Skeletal muscle satellite cell (primary cell): ENCODE results near the gene IL1B.
"Not testable (repeated sequence)": the region's sequence is repeated elsewhere in the genome, so short reads cannot be mapped to it uniquely, and the experiment has no call there.

Experiments
- H3K27me3 ChIP-seq: 2 replicates; pipeline ENCODE4 v1.7.0; 2013; ENCODE audit warnings: low read length; ENCODE audit not compliant: control insufficient read depth, insufficient read depth
- H3K36me3 ChIP-seq: 2 replicates; pipeline ENCODE4 v1.7.0; 2013; ENCODE audit warnings: mild to moderate bottlenecking, control low read depth, low read length; ENCODE audit not compliant: insufficient read depth
- H3K4me1 ChIP-seq: 2 replicates; pipeline ENCODE4 v1.7.0; 2013; ENCODE audit warnings: low read length; ENCODE audit not compliant: control insufficient read depth, insufficient read depth
- H3K4me2 ChIP-seq: 2 replicates; pipeline ENCODE4 v1.7.0; 2013; ENCODE audit warnings: mild to moderate bottlenecking, low read length
- H3K4me3 ChIP-seq: 2 replicates; pipeline ENCODE4 v1.7.0; 2013; ENCODE audit warnings: low read length
- H3K9ac ChIP-seq: 2 replicates; pipeline ENCODE4 v1.7.0; 2013; ENCODE audit warnings: mild to moderate bottlenecking, low read depth, low read length, moderate library complexity
- H3K9me3 ChIP-seq: replicated peaks from 2 replicates; pipeline ENCODE4 v1.7.0; 2013; ENCODE audit warnings: mild to moderate bottlenecking, control low read depth, low read length

IL1B gene

DNA sequence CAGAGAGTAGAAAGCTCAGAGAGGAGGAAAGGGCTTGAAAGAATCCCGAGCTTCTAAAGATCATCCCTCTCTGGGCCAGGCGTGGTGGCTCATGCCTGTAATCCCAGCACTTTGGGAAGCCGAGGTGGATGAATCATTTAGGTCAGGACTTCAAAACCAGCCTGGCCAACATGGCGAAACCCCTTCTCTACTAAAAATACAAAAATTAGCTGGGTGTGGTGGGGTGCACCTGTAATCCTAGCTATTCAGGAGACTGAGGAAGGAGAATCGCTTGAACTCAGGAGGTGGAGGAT, 3.0 kb downstream of the IL1B start:
- H3K36me3 ChIP-seq, H3K4me2 ChIP-seq, H3K9ac ChIP-seq, H3K4me1 ChIP-seq, H3K4me3 ChIP-seq, H3K9me3 ChIP-seq: not testable (repeated sequence)
- peaks cover 23% of the 10 kb centered on the region for H3K27me3 ChIP-seq

DNA sequence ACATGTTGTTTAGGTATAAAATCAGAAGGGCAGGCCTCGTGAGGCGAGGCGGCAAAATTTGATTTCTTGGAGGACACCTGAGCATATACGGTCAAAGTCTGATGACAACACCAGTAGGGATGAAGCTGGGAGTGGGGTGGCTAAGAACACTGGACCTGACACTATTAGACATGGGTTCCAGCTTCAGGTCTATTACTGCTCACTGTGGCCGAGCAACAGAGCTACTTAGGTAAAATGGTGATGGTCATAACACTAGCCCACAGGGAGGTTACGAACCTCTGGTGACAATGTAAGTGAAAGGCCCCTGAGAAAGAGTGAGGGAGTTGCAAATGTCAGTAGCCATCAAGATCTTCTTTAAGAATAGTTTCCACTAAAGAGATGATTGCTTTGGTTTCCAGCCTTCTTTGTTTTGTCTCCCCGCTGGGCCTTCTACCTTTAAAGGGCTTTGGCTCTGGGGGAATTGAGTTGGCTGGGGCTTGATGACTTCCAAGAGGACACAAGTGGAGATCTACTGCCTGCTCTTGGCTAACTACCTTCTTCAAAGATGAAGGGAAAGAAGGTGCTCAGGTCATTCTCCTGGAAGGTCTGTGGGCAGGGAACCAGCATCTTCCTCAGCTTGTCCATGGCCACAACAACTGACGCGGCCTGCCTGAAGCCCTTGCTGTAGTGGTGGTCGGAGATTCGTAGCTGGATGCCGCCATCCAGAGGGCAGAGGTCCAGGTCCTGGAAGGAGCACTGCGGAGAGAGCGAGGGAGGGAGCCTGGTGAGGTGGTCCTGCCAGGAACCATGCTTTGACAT, 3.5 kb downstream of the IL1B start:
- H3K4me1 ChIP-seq = peaks cover 4% of the 10 kb centered on the region
- H3K9me3 ChIP-seq = no peaks in the 10 kb centered on the region
- H3K4me3 ChIP-seq = no peak overlapping the region

DNA sequence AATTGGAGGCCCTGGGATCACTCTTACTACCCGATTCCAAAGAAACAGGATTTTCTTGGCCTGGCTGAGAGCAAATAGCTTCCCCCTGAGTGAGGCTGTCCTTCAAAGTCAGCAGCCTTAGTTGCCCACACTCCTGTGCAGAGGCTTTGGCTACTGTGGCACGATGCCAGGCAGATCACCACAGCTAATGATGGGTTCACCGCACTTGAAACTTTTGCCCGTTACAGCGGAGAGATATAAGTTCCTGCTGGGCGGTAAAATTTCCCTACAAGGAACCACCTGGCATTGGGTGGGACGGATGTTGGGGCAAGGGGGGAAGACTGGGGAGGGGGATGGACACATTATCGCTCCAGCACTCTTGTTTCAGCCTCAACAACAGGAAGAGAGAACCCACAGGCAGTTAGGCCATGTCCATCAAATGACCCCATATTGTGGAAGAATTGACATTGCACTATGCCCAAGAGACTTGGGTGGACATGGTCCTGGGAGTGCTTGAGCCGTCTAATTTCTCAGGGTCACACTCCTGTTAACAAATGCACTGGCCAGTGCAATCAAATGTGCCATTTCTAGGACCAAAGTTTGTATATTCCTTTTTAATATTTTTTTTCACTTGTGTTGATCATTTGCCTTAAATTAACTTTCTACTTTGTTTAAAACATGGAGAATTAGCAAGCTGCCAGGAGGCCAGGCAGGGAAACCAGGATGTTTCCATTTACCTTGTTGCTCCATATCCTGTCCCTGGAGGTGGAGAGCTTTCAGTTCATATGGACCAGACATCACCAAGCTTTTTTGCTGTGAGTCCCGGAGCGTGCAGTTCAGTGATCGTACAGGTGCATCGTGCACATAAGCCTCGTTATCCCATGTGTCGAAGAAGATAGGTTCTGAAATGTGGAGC, 4.4 kb downstream of the IL1B start:
- H3K27me3 ChIP-seq = peaks cover 14% of the 10 kb centered on the region
- no peak overlapping the region for H3K4me2 ChIP-seq
- H3K4me3 ChIP-seq = no peak overlapping the region
- H3K36me3 ChIP-seq = no peaks in the 10 kb centered on the region
- no peaks in the 10 kb centered on the region for H3K9me3 ChIP-seq
- no peak overlapping the region for H3K9ac ChIP-seq
- H3K4me1 ChIP-seq = peaks cover 4% of the 10 kb centered on the region

More for the DNA sequence above, 3.5 kb downstream of the IL1B start:
- peaks cover 18% of the 10 kb centered on the region for H3K27me3 ChIP-seq
- no peak overlapping the region for H3K9ac ChIP-seq
- H3K4me2 ChIP-seq = no peak overlapping the region
- no peaks in the 10 kb centered on the region for H3K36me3 ChIP-seq

DNA sequence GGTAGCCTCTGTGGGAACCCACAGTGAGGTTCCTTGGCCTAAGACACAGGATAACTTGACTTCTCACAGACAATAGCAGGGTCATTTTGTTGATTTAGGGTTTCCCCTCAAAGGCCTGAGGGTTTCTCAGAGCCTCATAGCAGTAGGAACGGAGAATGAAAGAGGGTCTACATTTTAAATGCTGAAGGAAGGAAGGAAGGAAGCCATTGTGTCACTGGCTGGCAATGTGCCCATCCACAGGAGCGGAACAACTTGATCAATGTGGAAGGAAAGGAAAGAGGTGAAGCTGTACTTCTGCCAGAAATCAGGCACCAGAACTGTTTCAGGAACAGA, 5.1 kb downstream of the IL1B start:
- no peak overlapping the region for H3K9ac ChIP-seq
- no peak overlapping the region for H3K4me3 ChIP-seq
- no peak overlapping the region for H3K4me2 ChIP-seq
- H3K27me3 ChIP-seq = peaks cover 12% of the 10 kb centered on the region
- peaks cover 2% of the 10 kb centered on the region for H3K4me1 ChIP-seq
- H3K36me3 ChIP-seq = no peaks in the 10 kb centered on the region
- no peaks in the 10 kb centered on the region for H3K9me3 ChIP-seq

DNA sequence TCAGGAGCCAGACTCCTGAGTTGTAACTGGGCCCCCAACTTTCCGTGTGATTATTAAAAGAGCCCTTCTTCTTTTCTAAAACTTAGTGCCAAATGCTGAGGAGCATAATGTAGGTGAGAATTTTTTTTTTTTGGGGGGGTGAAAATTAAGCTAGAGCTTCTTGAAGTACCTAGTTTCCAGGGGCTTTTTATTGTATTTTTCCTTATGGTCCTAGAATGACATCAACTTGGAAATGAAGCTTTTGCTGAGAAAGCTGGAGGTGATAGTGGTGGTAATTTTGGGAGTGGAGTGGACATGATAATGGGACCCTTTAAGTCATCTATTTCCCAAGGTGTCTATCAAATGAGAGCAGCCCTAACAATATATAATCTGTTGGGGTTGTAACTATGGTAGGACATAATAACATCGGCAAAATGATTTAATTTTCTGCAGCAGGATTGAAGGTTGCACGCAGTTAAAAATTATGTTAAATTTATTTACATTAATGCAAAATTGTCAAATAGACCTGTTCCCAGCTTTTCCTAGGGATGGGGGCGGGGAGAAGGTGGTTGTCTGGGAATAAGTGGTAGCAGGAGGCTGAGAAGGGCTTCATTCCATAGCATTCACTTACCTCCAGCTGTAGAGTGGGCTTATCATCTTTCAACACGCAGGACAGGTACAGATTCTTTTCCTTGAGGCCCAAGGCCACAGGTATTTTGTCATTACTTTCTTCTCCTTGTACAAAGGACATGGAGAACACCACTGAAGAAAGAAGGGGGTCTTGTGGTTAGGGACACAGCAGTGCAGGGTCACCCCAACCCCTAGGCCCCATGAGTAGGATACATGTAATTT, 5.7 kb downstream of the IL1B start:
- Histone ChIP-seq H3K4me1 (no peaks in the 10 kb centered on the region), H3K4me3 (no peak overlapping the region), H3K9ac (no peak overlapping the region), H3K4me2 (no peak overlapping the region), H3K27me3 (peaks cover 6% of the 10 kb centered on the region), H3K9me3 (no peaks in the 10 kb centered on the region), H3K36me3 (no peaks in the 10 kb centered on the region)

DNA sequence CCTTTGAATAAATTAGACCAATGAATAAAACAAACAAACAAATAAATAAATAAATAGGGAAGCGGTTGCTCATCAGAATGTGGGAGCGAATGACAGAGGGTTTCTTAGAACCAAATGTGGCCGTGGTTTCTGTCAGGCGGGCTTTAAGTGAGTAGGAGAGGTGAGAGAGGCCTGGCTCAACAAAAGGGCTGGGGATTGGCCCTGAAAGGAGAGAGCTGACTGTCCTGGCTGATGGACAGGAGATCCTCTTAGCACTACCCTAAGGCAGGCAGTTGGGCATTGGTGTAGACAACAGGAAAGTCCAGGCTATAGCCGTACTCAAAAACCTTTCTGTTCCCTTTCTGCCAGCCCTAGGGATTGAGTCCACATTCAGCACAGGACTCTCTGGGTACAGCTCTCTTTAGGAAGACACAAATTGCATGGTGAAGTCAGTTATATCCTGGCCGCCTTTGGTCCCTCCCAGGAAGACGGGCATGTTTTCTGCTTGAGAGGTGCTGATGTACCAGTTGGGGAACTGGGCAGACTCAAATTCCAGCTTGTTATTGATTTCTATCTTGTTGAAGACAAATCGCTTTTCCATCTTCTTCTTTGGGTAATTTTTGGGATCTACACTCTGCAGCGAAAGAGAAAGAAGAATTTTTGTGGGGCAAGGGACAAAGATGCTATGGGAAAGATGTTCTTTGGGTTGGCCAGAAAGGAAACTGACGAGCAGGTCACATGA, 6.5 kb downstream of the IL1B start:
- Histone ChIP-seq H3K36me3 (no peaks in the 10 kb centered on the region), H3K9ac (no peak overlapping the region), H3K4me3 (no peak overlapping the region), H3K4me1 (no peaks in the 10 kb centered on the region), H3K27me3 (peaks cover 3% of the 10 kb centered on the region), H3K9me3 (no peaks in the 10 kb centered on the region), H3K4me2 (no peak overlapping the region)

DNA sequence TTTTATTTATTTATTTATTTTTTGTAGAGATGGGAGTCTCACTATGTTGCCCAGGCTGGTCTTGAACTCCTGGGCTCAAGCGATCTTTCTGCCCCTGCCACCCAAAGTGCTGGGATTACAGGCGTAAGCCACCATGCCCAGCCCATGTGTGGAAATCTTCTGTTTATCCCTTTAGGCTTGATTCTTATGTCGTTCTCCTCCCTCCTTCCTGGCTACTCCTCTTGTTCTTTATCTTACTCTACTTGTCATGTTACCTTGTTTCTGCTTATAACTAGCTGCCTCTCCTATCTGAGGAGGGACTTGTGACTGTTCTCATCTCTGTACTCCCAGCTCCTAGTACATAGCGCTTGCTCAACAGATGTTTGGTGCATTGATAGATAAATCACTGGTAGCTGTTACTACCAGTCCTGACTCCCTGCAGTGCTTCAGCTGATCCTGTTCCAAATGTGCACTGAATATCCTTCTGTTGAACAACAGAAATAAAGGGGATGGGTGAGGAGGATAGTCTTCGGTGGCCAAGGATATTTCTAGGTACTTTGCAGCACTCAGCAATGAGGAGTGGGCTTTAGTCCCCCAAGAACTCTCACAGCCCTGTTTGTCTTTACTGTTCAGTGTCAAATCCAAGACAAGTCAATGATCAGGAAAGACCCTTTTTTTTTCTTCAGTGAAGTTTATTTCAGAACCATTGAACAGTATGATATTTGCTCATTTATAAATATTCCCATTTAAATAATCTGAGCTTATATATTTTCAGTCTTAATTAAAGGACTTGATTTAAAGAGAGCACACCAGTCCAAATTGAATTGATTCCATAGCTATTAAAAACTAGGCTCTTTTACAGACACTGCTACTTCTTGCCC, 7.2 kb downstream of the IL1B start:
- peaks cover 3% of the 10 kb centered on the region for H3K27me3 ChIP-seq
- H3K4me2 ChIP-seq = no peak overlapping the region
- no peaks in the 10 kb centered on the region for H3K4me1 ChIP-seq
- H3K4me3 ChIP-seq = no peak overlapping the region
- no peak overlapping the region for H3K9ac ChIP-seq
- no peaks in the 10 kb centered on the region for H3K36me3 ChIP-seq
- H3K9me3 ChIP-seq = no peaks in the 10 kb centered on the region

DNA sequence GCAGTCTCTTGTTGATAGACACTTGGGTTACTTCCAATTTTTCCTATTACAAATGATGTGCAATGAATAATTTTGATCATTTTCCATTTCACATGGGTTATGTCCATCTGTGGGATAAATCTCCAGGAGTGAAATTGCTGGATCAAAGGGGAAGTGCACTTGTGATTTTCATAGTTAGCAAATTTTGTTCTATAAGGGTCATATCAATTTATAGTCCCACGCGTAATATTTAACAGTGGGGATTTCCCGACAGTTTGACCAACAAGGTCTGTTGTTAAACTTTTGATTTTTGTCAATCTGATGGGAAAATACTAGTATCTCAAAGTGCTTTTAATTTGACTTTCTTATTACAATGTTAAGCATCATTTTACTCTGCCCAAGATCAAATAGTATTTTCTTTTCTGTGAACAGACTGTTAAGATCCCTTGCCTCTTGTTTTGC, 8.3 kb downstream of the IL1B start:
- Histone ChIP-seq H3K9ac (no peak overlapping the region), H3K4me2 (no peak overlapping the region), H3K27me3 (peaks cover 3% of the 10 kb centered on the region), H3K4me1 (no peaks in the 10 kb centered on the region), H3K9me3 (no peaks in the 10 kb centered on the region), H3K36me3 (no peaks in the 10 kb centered on the region), H3K4me3 (no peak overlapping the region)

DNA sequence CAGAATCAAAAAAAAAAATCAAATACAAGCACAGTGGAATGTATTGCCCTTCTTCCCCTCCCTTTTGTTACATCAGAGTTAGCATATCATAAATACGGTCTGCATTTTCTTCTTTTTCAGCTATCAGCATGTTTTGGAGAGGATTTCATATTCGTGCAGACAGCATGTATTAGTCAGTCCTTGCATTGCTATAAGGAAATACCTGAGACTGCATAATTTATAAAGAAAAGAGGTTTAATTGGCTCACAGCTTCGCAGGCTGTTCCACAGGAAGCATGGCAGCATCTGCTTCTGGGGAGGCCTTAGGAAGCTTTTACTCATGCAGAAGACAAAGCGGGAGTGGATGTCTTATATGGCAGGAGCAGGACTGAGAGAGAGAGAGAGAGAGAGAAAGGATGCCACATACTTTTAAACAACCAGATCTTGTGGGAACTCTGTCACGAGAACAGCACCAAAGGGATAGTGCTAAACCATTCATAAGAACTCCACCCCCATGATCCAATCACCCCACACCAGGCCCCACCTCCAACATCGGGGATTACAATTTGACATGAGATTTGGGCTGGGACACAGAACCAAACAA, 8.9 kb downstream of the IL1B start:
- Histone ChIP-seq H3K4me3 (no peak overlapping the region), H3K4me2 (no peak overlapping the region), H3K9me3 (no peaks in the 10 kb centered on the region), H3K27me3 (peaks cover 3% of the 10 kb centered on the region), H3K36me3 (no peaks in the 10 kb centered on the region), H3K4me1 (no peaks in the 10 kb centered on the region), H3K9ac (no peak overlapping the region)

DNA sequence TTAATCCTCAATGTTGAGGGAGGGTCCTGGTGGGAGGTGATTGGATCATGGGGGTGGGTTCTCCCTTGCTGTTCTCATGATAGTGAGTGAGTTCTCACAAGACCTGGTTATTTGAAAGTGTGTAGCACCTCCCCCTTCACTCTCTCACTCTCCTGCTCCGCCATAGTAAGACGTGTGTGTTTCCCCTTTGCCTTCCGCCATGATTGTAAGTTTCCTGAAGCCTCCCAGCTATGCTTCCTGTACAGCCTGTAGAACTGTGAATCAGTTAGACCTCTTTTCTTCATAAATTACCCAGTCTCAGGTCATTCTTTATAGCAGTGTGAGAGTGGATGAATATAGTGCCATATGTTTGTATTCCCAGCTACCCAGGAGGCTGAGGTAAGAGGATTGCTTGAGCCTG, 9.6 kb downstream of the IL1B start:
- Histone ChIP-seq H3K9me3 (no peaks in the 10 kb centered on the region), H3K4me1 (no peaks in the 10 kb centered on the region), H3K4me3 (no peak overlapping the region), H3K4me2 (no peak overlapping the region), H3K27me3 (peaks cover 3% of the 10 kb centered on the region), H3K36me3 (no peaks in the 10 kb centered on the region), H3K9ac (no peak overlapping the region)
